ENCODE data around the gene SBF1. TPM values are rescaled to one million over a fixed set of nuclear protein-coding genes. Genes with fewer than 3 reads are reported as not detected.

The SBF1 gene
- total and polyA plus RNA-seq, 2 of the 13 experiments (the other 11 are each of a cell fraction or from before 2014, with no cell fraction given) = 31.7 to 40.9 TPM

- TF ChIP-seq CEBPZ (IDR thresholded peaks at IDR 0.05; ENCODE audit: low read length) (no peak), ELF1 (CRISPR knock-in tag; IDR thresholded peaks at IDR 0.05) (peak; percentile 56; the same call in 1 of the 2 replicates), ZNF451 (CRISPR knock-in tag; IDR thresholded peaks at IDR 0.05) (no peak), ZSCAN29 (CRISPR knock-in tag; conservative IDR thresholded peaks at IDR 0.05) (peak; percentile 93), HMG20A (CRISPR knock-in tag; IDR thresholded peaks at IDR 0.05; ENCODE audit: borderline replicate concordance) (peak; percentile 97; the same call in 1 of the 2 replicates), POLR2AphosphoS2 (IDR thresholded peaks at IDR 0.05; ENCODE audit: low read depth, low read length) (no peak), ZNF841 (CRISPR knock-in tag; IDR thresholded peaks at IDR 0.05; ENCODE audit: borderline replicate concordance) (no peak), ATAD3A (CRISPR knock-in tag; IDR thresholded peaks at IDR 0.05) (no peak), DNMT3B (CRISPR knock-in tag; conservative IDR thresholded peaks at IDR 0.05) (peak; percentile 88; the same call in 1 of the 2 replicates), ZNF12 (CRISPR knock-in tag; IDR thresholded peaks at IDR 0.05) (no peak), U2AF1 (optimal IDR thresholded peaks at IDR 0.05; ENCODE audit: low read depth, low read length) (no peak), REST (IDR thresholded peaks at IDR 0.05; ENCODE audit: borderline replicate concordance in 1 of 2, low read depth in 1 of 2, low read length in 2 of 2) (peak in 1 of 2 experiments; percentile 73; a peak in 1 of 4 replicates), ZNF382 (CRISPR knock-in tag; IDR thresholded peaks at IDR 0.05; ENCODE audit: borderline replicate concordance) (no peak), NAIF1 (CRISPR knock-in tag; IDR thresholded peaks at IDR 0.05; ENCODE audit: borderline replicate concordance) (peak; percentile 78; the same call in 1 of the 2 replicates), ZBTB37 (CRISPR knock-in tag; IDR thresholded peaks at IDR 0.05) (no peak), DBP (CRISPR knock-in tag; IDR thresholded peaks at IDR 0.05; ENCODE audit: not compliant biosample characterization) (no peak), PATZ1 (CRISPR knock-in tag; IDR thresholded peaks at IDR 0.05) (peak; percentile 99), SCMH1 (CRISPR knock-in tag; IDR thresholded peaks at IDR 0.05; ENCODE audit: borderline replicate concordance) (no peak)
These were observed 78.0 kb downstream of the SBF1 start (continued) for GRCh38 chr22:50396751-50397370.

Measured in HepG2 (cell line).